Mesothelial cell of epicardium (in vitro differentiated cells): ENCODE results near the gene TSPEAR. TPM values are rescaled to one million over a fixed set of nuclear protein-coding genes. Genes with fewer than 3 reads are reported as not detected.

ENCODE experiments used
- DNase-seq, 2 experiments: peaks; one replicate each; pipeline ENCODE4 v3.0.0; 2021; ENCODE audit warnings: low spot score in 2 of 2; ENCODE audit not compliant: unreplicated experiment in 2 of 2
- H3K27ac Mint-ChIP-seq: 2 replicates; pipeline ENCODE4 v1.8.0; 2021; ENCODE audit warnings: mixed read lengths
- H3K27me3 Mint-ChIP-seq: 2 replicates; pipeline ENCODE4 v1.8.0; 2021; ENCODE audit warnings: low read depth, mixed read lengths
- H3K36me3 Mint-ChIP-seq: 2 replicates; pipeline ENCODE4 v1.8.0; 2021; ENCODE audit warnings: mixed read lengths
- H3K4me1 Mint-ChIP-seq: 2 replicates; pipeline ENCODE4 v1.8.0; 2021; ENCODE audit warnings: mixed read lengths
- H3K4me3 Mint-ChIP-seq: 2 replicates; pipeline ENCODE4 v1.8.0; 2021; ENCODE audit warnings: mild to moderate bottlenecking, moderate library complexity, mixed read lengths
- H3K9me3 Mint-ChIP-seq: 2 replicates; pipeline ENCODE4 v1.8.0; 2021; ENCODE audit warnings: mixed read lengths
- CTCF ChIP-seq: fragments of 200-600 bp; sonication (generic); IDR thresholded peaks from one replicate; pipeline ENCODE4 v1.5.0; 2021; ENCODE audit warnings: antibody characterized with exemption; ENCODE audit not compliant: unreplicated experiment
- total RNA-seq: library from RNA; stranded (reverse); gene quantifications from 3 replicates; pipeline ENCODE4 v1.2.1, GENCODE V29; 2021

The TSPEAR gene
- total RNA-seq, 1 donor from 2014 or later = 0.11 TPM

GRCh38 chr21:44533891-44534627 is 177.3 kb downstream of the TSPEAR start:
- Mint-ChIP-seq H3K4me1 (no peaks in the 10 kb centered on the region), H3K36me3 (no peaks in the 10 kb centered on the region), H3K27me3 (no peaks in the 10 kb centered on the region), H3K27ac (no peak overlapping the region), H3K9me3 (peaks cover 5% of the 10 kb centered on the region), H3K4me3 (no peak overlapping the region)
- no peak for DNase-seq
- TF ChIP-seq CTCF = no peak

GRCh38 chr21:44533121-44533890 is 178.1 kb downstream of the TSPEAR start:
- Mint-ChIP-seq H3K36me3 (no peaks in the 10 kb centered on the region), H3K27ac (no peak overlapping the region), H3K9me3 (peaks cover 5% of the 10 kb centered on the region), H3K27me3 (no peaks in the 10 kb centered on the region), H3K4me1 (no peaks in the 10 kb centered on the region), H3K4me3 (no peak overlapping the region)
- no peak for TF ChIP-seq CTCF
- DNase-seq = no peak

- H3K9me3 Mint-ChIP-seq = peaks cover 5% of the 10 kb centered on the region
- no peaks in the 10 kb centered on the region for H3K27me3 Mint-ChIP-seq
- TF ChIP-seq CTCF = no peak
- no peak overlapping the region for H3K4me3 Mint-ChIP-seq
- no peak for DNase-seq
- no peaks in the 10 kb centered on the region for H3K4me1 Mint-ChIP-seq
- H3K36me3 Mint-ChIP-seq = no peaks in the 10 kb centered on the region
- H3K27ac Mint-ChIP-seq = no peak overlapping the region
Observed at GRCh38 chr21:44532712-44533111, 178.7 kb downstream of the TSPEAR start.

- H3K36me3 Mint-ChIP-seq = no peaks in the 10 kb centered on the region
- H3K4me1 Mint-ChIP-seq = no peaks in the 10 kb centered on the region
- H3K4me3 Mint-ChIP-seq = no peak overlapping the region
- H3K27ac Mint-ChIP-seq = no peak overlapping the region
- DNase-seq = no peak
- H3K9me3 Mint-ChIP-seq = no peaks in the 10 kb centered on the region
- H3K27me3 Mint-ChIP-seq = no peaks in the 10 kb centered on the region
- no peak for TF ChIP-seq CTCF
Observed at GRCh38 chr21:44531606-44532564, 179.5 kb downstream of the TSPEAR start.

GRCh38 chr21:44530903-44531605 is 180.3 kb downstream of the TSPEAR start:
- H3K9me3 Mint-ChIP-seq = no peaks in the 10 kb centered on the region
- DNase-seq = no peak
- no peaks in the 10 kb centered on the region for H3K4me1 Mint-ChIP-seq
- H3K4me3 Mint-ChIP-seq = no peak overlapping the region
- no peak for TF ChIP-seq CTCF
- no peaks in the 10 kb centered on the region for H3K27me3 Mint-ChIP-seq
- H3K36me3 Mint-ChIP-seq = no peaks in the 10 kb centered on the region
- no peak overlapping the region for H3K27ac Mint-ChIP-seq
